Stimulated activated CD4-positive, alpha-beta T cell treated with anti-CD3 and anti-CD28 coated beads, Interleukin-12 subunit alpha, Interleukin-12 subunit beta, amount 100 ng/mL, for 48 hours (primary cell): ENCODE measurements around the gene NCSTN.

Experiments
- DNase-seq, 3 donors: peaks; one replicate each; pipeline ENCODE4 v3.0.0-alpha.2; 2020; ENCODE audit warnings: low read depth in 2 of 3, low spot score in 1 of 3

The NCSTN gene

GRCh38 chr1:160404094-160404493, 60.9 kb downstream of the NCSTN start:
- no peak for DNase-seq

- no peak for DNase-seq
Observed at GRCh38 chr1:160405331-160405877, 62.2 kb downstream of the NCSTN start.

GRCh38 chr1:160406131-160406968, 63.2 kb downstream of the NCSTN start:
- DNase-seq = no peak

GRCh38 chr1:160407839-160408801, 64.9 kb downstream of the NCSTN start:
- DNase-seq = no peak
